Psoas muscle (tissue), 8 donors: ENCODE measurements around the gene POLR3K. TPM values are rescaled to one million over a fixed set of nuclear protein-coding genes. Genes with fewer than 3 reads are reported as not detected.

Experiments used
- ATAC-seq, 4 donors: fragments of 200-7000 bp; cut with Tn5 transposase; one replicate each; pipeline ENCODE4 v1.9.1; 2020; ENCODE audit warnings: moderate library complexity in 3 of 4, mild to moderate bottlenecking in 2 of 4
- DNase-seq, 2 donors: peaks; one replicate each; pipeline ENCODE4 v3.0.0-alpha.2; 2020
- H3K27ac ChIP-seq: fragments of 200-600 bp; one replicate; pipeline ENCODE4 v1.8.0; 2022
- H3K27me3 ChIP-seq, 3 donors: fragments of 200-600 bp in 1 of 3; one replicate each; pipeline versions ENCODE4 v1.6.1 to v1.8.0; 2013 to 2022; ENCODE audit warnings: low read length in 2 of 3, mild to moderate bottlenecking in 2 of 3, moderate library complexity in 1 of 3; ENCODE audit not compliant: insufficient read depth in 3 of 3
- H3K36me3 ChIP-seq, 2 donors: fragments of 200-600 bp in 1 of 2; one replicate each; pipeline versions ENCODE4 v1.6.1 to v1.8.0; 2013 to 2022; ENCODE audit warnings: low read depth in 1 of 2, mild to moderate bottlenecking in 1 of 2, moderate library complexity in 1 of 2; ENCODE audit not compliant: insufficient read depth in 1 of 2
- H3K4me1 ChIP-seq: fragments of 200-600 bp; one replicate; pipeline ENCODE4 v1.8.0; 2022
- H3K4me3 ChIP-seq: fragments of 200-600 bp; one replicate; pipeline ENCODE4 v1.8.0; 2022; ENCODE audit warnings: mild to moderate bottlenecking
- H3K9me3 ChIP-seq: fragments of 200-600 bp; one replicate; pipeline ENCODE4 v1.8.0; 2022
- CTCF ChIP-seq: fragments of 200-600 bp; IDR thresholded peaks from one replicate; pipeline ENCODE4 v1.8.0; 2022; ENCODE audit warnings: antibody characterized with exemption
- WGBS, 3 donors: extraction: QIAGEN DNeasy Blood & Tissue Kit; methylation state at CpG; one replicate each; pipeline versions ENCODE4 v1.1.6 to v1.1.7; 2013; 5-methylcytosine and 5-hydroxymethylcytosine counted together
- intact Hi-C, 2 donors: fragments of 100-400 bp; cut with DNase I; formaldehyde crosslinking; loops; one replicate each; pipeline versions ENCODE4 v1.11.0 to v1.14.2; 2022
- polyA plus RNA-seq, 3 donors: library from polyadenylated mRNA; stranded (reverse); fragments of 200-250 nt; gene quantifications; one replicate each; pipeline ENCODE4 v1.2.3, GENCODE V29; 2013
- total RNA-seq, 4 donors: library from RNA; stranded (reverse); fragmentation: NEBNext Ultra II Directional in 2 of 4; extraction: Animal tissue kit (Norgen Biotek cat#: 25700) in 2 of 4; gene quantifications; one replicate each; pipeline versions ENCODE4 v1.2.1 to v1.2.4, GENCODE V29; 2021 to 2023
- donor health status: healthy with polysubstance abuse.
- donor health status: DM: no; HTN: no; CAD: no; lungs with moderate emphysema.
- donor health status: Bipolar disorder and iron deficiency.
- donor health status: healthy.
- donor health status: DM: yes; HTN: yes; CAD: no.
- donor health status: DM: no; HTN: no; CAD: no.
- donor health status: DM: no; HTN: no; CAD: no.
- donor health status: DM: yes; HTN: yes; CAD: no.

The POLR3K gene
- total and polyA plus RNA-seq, 7 donors, result 5.8 to 17.5 (median 10.9) TPM

GRCh38 chr16:85865-86264 is 32.5 kb upstream of the POLR3K start:
- H3K27ac ChIP-seq, result peak overlapping the region; percentile 75

GRCh38 chr16:85407-85782 is 32.0 kb upstream of the POLR3K start:
- no peak for TF ChIP-seq CTCF
- intact Hi-C loops, result no loop called here
- Histone ChIP-seq H3K27me3 (no peaks in the 10 kb centered on the region), H3K36me3 (peaks cover 0 to 78% of the 10 kb centered on the region in 2 donors), H3K27ac (peak overlapping the region; percentile 75), H3K4me3 (no peak overlapping the region), H3K9me3 (no peaks in the 10 kb centered on the region), H3K4me1 (peaks cover 21% of the 10 kb centered on the region)
- 72 to 80% (median 75%) methylated on average over 18 of the region's 18 CpGs for WGBS, 3 donors
- DNase-seq, result peak in 1 of 2 donors; percentile 49
- peak in 2 of 4 donors; percentile 5 to 6 for ATAC-seq

More at GRCh38 chr16:85865-86264, 32.5 kb upstream of the POLR3K start:
- peaks cover 21% of the 10 kb centered on the region for H3K4me1 ChIP-seq
- no peaks in the 10 kb centered on the region for H3K27me3 ChIP-seq
- DNase-seq (no peak), ATAC-seq (peak in 1 of 4 donors; percentile 37)
- intact Hi-C loops, result no loop called here
- TF ChIP-seq CTCF, result no peak
- no peak overlapping the region for H3K4me3 ChIP-seq
- 72 to 78% (median 74%) methylated on average over 9 of the region's 9 CpGs for WGBS, 3 donors
- no peaks in the 10 kb centered on the region for H3K9me3 ChIP-seq
- peaks cover 0 to 78% of the 10 kb centered on the region in 2 donors for H3K36me3 ChIP-seq

- Histone ChIP-seq H3K27me3 (no peaks in the 10 kb centered on the region), H3K4me1 (peaks cover 23% of the 10 kb centered on the region), H3K36me3 (peaks cover 0 to 78% of the 10 kb centered on the region in 2 donors), H3K9me3 (no peaks in the 10 kb centered on the region), H3K4me3 (no peak overlapping the region), H3K27ac (peak overlapping the region; percentile 75)
- intact Hi-C loops, result no loop called here
- TF ChIP-seq CTCF, result no peak
- peak; percentile 74 to 87 (median 78) for ATAC-seq
- WGBS, 3 donors, result 28 to 37% (median 28%) methylated on average over 7 of the region's 7 CpGs
- peak; percentile 80 for DNase-seq
These were observed 31.5 kb upstream of the POLR3K start for GRCh38 chr16:84718-85406.

GRCh38 chr16:83781-84615 is 30.6 kb upstream of the POLR3K start:
- H3K9me3 ChIP-seq, result no peaks in the 10 kb centered on the region
- H3K4me1 ChIP-seq, result peaks cover 29% of the 10 kb centered on the region
- DNase-seq, result no peak
- 48 to 56% (median 50%) methylated on average over 21 of the region's 21 CpGs for WGBS, 3 donors
- intact Hi-C loops, result no loop called here
- TF ChIP-seq CTCF, result no peak
- H3K27ac ChIP-seq, result peak overlapping the region; percentile 75
- H3K27me3 ChIP-seq, result no peaks in the 10 kb centered on the region
- H3K36me3 ChIP-seq, result peaks cover 0 to 75% of the 10 kb centered on the region in 2 donors
- no peak overlapping the region for H3K4me3 ChIP-seq
- peak in 1 of 4 donors; percentile 18 for ATAC-seq
